AG04450 (cell line): ENCODE data around the gene HNRNPD. TPM values are rescaled to one million over a fixed set of nuclear protein-coding genes. Genes with fewer than 3 reads are reported as not detected.

Source experiments
- CTCF ChIA-PET: fragments of 300-600, 350-600 bp; formaldehyde crosslinking; extraction: SDS; loops from one replicate; lab custom pipeline; 2022; ENCODE audit warnings: antibody characterized with exemption, inconsistent platforms; lab: Charles Lee
- POLR2A ChIA-PET: fragments of 350-600 bp; formaldehyde crosslinking; extraction: SDS; loops from one replicate; lab custom pipeline; 2021; ENCODE audit warnings: antibody characterized with exemption, inconsistent platforms; lab: Yijun Ruan, JAX
- DNase-seq: peaks from one replicate; pipeline ENCODE4 v3.0.0-alpha.2; 2011; ENCODE audit warnings: low read depth, low spot score
- H3K27ac ChIP-seq: one replicate; pipeline ENCODE4 v1.5.1; 2012; ENCODE audit warnings: low read depth, low read length, control low read depth
- H3K27me3 ChIP-seq: one replicate; pipeline ENCODE4 v1.6.0; 2012; ENCODE audit warnings: low read length; ENCODE audit not compliant: control insufficient read depth, insufficient read depth
- H3K4me3 ChIP-seq: 2 replicates; pipeline ENCODE4 v1.5.1; 2011; ENCODE audit warnings: mild to moderate bottlenecking, low read depth, low read length, control low read depth
- H3K9me3 ChIP-seq: 2 replicates; pipeline ENCODE4 v1.5.1; 2012; ENCODE audit warnings: low read length; ENCODE audit not compliant: control insufficient read depth, insufficient read depth
- CTCF ChIP-seq: IDR thresholded peaks from 2 replicates; pipeline ENCODE4 v1.5.1; 2011; ENCODE audit warnings: low read depth, low read length, control low read depth, inconsistent platforms
- polyA plus RNA-seq: library from polyadenylated mRNA; depleted of rRNA; stranded (reverse); fragments of >200 nt; gene quantifications from 2 replicates; pipeline ENCODE4 v1.2.3, GENCODE V29; 2011

The HNRNPD gene
- polyA plus RNA-seq, 1 experiment: 93.8 TPM

GRCh38 chr4:82382751-82383150, 9.0 kb upstream of the HNRNPD start:
- H3K9me3 ChIP-seq: peaks cover 12% of the 10 kb centered on the region
- CTCF ChIA-PET: no interaction called here

GRCh38 chr4:82381661-82382296, 8.0 kb upstream of the HNRNPD start:
- TF ChIP-seq CTCF: no peak
- CTCF ChIA-PET: interaction anchor here (1.1 kb wide), 1 partner anchor 47 kb away, joined by 3 read pairs; no protein-coding TSS in a partner anchor
- no peaks in the 10 kb centered on the region for H3K27me3 ChIP-seq
- DNase-seq: no peak
- POLR2A ChIA-PET: interaction anchor here (1.6 kb wide), 1 partner anchor 48 kb away, joined by 4 read pairs; no protein-coding TSS in a partner anchor
- peaks cover 12% of the 10 kb centered on the region for H3K9me3 ChIP-seq
- H3K4me3 ChIP-seq: no peak overlapping the region
- no peak overlapping the region for H3K27ac ChIP-seq

More at GRCh38 chr4:82382751-82383150, 9.0 kb upstream of the HNRNPD start:
- no peak for DNase-seq
- POLR2A ChIA-PET: no interaction called here
- no peak for TF ChIP-seq CTCF
- H3K27ac ChIP-seq: no peak overlapping the region
- H3K4me3 ChIP-seq: no peak overlapping the region
- no peaks in the 10 kb centered on the region for H3K27me3 ChIP-seq

GRCh38 chr4:82381235-82381634, 7.4 kb upstream of the HNRNPD start:
- no peak for TF ChIP-seq CTCF
- H3K9me3 ChIP-seq: peaks cover 12% of the 10 kb centered on the region
- CTCF ChIA-PET: interaction anchor here (1.1 kb wide), 1 partner anchor 48 kb away, joined by 3 read pairs; no protein-coding TSS in a partner anchor
- DNase-seq: no peak
- no peaks in the 10 kb centered on the region for H3K27me3 ChIP-seq
- H3K27ac ChIP-seq: no peak overlapping the region
- POLR2A ChIA-PET: interaction anchor here (1.6 kb wide), 1 partner anchor 48 kb away, joined by 4 read pairs; no protein-coding TSS in a partner anchor
- H3K4me3 ChIP-seq: no peak overlapping the region

- CTCF ChIA-PET: interaction anchor here (1.1 kb wide), 1 partner anchor 48 kb away, joined by 3 read pairs; no protein-coding TSS in a partner anchor
Measured at GRCh38 chr4:82380831-82381230, 7.0 kb upstream of the HNRNPD start.

More at GRCh38 chr4:82380831-82381230, 7.0 kb upstream of the HNRNPD start:
- no peak for TF ChIP-seq CTCF
- Histone ChIP-seq H3K27me3 (no peaks in the 10 kb centered on the region), H3K9me3 (peaks cover 12% of the 10 kb centered on the region), H3K27ac (no peak overlapping the region), H3K4me3 (no peak overlapping the region)
- DNase-seq: no peak
- POLR2A ChIA-PET: interaction anchor here (1.6 kb wide), 1 partner anchor 49 kb away, joined by 4 read pairs; no protein-coding TSS in a partner anchor
